Epithelial cell of umbilical artery (primary cell): ENCODE data around the gene NPDC1. TPM values are rescaled to one million over a fixed set of nuclear protein-coding genes. Genes with fewer than 3 reads are reported as not detected.

Experiments
- total RNA-seq: library from RNA; depleted of rRNA; stranded (reverse); fragments of >200 nt; gene quantifications from 2 replicates; pipeline ENCODE4 v1.2.3, GENCODE V29; 2014

The NPDC1 gene, protein sequence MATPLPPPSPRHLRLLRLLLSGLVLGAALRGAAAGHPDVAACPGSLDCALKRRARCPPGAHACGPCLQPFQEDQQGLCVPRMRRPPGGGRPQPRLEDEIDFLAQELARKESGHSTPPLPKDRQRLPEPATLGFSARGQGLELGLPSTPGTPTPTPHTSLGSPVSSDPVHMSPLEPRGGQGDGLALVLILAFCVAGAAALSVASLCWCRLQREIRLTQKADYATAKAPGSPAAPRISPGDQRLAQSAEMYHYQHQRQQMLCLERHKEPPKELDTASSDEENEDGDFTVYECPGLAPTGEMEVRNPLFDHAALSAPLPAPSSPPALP
- total RNA-seq = 28.3 and 29.2 TPM in 2 replicates

DNA sequence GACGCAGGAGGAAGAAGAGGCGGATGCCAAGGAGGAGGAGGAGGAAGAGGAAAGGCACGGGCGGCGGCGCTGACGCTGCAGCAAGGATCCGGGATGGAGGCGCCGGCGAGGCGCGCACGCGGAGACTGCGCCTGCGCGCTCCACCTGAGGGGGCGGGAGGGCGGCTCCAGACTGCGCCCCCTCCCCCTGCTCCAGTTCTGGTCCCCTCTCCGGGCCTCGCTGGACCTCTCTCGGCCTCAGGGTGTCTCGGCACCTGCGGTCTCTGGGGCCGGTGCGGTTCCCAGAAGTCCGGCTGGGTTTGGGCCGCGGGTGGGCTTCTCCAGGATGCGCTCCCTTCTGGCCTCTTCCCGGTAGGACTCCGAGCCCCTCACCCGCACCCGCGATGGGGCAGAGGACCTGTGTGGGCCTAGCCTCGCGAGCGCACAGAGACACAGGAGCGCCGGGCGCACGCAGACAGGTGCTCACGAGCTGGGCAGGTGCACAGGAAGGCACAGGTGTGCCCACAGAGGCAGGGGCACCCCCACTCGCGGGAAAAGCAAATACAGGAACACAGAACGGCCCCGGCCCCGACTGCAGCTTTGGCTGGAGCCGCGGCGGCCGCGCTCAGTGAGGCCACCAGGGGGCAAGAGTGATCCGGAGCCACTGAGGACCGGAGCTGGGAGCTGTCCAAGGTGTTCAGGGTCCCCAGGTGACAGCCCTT, at the start of gene NPDC1:
NPDC1 (minus strand) TSS at position 90 of the 700 bp plus-strand sequence. CDS start 188 bp downstream, outside the sequence.

DNA sequence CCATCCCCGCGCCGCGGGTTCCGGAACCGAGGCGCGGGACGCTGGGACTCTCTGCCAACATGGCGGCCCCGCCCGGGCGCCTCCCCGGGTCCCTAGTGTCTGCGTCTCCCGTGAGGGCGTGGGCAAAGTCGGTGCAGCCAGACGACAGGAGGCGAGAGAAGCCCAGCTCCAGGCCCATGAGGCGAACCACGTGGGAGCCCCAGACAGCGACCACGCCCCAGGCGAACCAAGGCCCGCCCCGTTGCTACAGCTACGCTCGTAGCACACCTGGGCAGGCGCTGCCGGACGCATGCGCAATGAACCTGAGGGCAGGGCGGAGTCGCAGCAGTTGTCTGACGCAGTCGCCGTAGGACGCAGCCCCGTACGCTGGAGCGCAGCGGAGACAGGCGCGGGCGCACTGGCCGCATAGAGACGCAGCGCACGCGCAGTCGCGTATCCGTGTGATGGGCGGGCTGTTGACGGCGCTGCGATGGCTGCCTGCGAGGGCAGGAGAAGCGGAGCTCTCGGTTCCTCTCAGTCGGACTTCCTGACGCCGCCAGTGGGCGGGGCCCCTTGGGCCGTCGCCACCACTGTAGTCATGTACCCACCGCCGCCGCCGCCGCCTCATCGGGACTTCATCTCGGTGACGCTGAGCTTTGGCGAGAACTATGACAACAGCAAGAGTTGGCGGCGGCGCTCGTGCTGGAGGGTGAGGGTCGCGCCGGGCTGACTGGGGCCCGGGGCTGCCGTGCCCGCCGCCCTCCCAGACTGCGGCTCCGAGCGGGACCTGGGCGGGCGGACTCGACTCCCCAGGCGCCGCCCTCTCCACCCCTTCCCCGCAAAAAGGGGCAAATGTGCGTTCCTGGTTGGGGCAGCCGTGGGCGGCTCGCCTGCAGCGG, 40.8 kb upstream of the NPDC1 start, which contains the start of gene MAN1B1:
MAN1B1 (plus strand) TSS at position 455 of the 878 bp plus-strand sequence; CDS start at position 470, 15 bp downstream.

DNA sequence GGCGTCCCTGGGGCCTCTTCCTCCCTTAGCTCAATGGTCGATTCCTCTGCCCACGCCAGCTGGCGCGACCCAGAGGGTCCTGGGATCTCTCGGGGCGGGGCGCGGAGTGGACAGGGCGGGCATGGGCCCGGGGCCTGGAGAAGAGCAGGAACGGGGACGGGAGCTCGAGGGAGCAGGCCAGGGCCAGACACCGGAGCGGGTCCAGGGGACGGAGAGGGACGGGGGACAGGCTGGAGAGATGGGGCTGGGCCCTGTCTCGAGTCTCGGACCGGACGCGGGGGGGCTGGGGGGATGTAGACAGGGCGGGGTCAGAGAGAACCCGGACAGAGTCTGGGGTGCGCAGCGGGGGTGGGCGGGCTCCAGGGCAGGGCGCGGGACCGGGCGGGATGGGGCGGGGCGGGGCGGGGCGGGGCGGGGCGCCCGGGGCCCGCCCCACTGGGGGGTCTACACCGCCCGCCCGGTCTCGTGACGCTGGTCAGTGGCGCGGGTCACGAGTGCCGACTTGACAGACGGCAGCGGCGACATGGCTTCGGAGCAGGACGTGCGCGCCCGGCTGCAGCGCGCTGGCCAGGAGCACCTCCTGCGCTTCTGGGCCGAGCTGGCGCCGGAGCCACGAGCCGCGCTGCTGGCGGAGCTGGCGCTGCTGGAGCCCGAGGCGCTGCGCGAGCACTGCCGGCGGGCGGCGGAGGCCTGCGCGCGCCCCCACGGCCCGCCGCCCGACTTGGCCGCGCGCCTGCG, 31.2 kb upstream of the NPDC1 start, which contains the start of gene UAP1L1:
UAP1L1 (plus strand) TSS at position 508 of the 738 bp plus-strand sequence; CDS start at position 524, 16 bp downstream.

DNA sequence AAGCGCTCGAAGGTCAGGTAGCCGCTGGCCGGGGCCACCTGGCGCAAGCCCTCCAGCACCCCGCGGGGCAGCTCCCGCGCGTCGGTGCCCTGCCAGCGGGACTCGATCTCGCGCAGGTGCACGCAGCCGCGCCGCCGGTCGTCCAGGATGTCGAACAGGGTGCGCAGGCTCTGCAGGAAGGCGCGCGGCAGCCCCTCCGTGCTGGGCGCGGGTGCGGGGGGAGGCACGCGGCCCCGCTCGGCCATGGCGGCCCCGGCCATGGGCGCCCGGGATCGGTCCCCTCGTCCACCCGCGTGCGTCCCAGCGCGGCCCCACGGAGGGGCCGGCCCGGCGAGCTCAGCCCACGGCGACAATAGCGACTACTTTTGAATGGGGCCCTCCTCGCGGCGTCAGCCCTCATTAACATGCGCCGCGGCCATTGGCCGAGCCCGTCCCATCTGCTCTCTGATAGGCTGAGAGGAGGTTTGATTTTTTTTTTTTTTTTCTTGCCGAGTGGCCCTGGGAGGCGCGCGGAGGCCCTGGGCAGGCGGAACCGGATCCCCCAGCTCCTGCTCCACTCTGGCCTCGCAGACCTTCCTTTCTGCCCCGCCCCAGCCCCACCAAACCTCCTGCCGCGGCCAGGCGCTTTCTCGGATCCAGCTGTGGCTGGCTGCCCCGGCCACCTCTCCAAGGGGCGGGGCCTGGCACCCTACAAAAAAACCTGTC, 24.4 kb upstream of the NPDC1 start, which contains the start of gene SAPCD2:
SAPCD2 (minus strand) TSS at position 357 of the 705 bp plus-strand sequence; CDS start at position 260, 97 bp downstream.

DNA sequence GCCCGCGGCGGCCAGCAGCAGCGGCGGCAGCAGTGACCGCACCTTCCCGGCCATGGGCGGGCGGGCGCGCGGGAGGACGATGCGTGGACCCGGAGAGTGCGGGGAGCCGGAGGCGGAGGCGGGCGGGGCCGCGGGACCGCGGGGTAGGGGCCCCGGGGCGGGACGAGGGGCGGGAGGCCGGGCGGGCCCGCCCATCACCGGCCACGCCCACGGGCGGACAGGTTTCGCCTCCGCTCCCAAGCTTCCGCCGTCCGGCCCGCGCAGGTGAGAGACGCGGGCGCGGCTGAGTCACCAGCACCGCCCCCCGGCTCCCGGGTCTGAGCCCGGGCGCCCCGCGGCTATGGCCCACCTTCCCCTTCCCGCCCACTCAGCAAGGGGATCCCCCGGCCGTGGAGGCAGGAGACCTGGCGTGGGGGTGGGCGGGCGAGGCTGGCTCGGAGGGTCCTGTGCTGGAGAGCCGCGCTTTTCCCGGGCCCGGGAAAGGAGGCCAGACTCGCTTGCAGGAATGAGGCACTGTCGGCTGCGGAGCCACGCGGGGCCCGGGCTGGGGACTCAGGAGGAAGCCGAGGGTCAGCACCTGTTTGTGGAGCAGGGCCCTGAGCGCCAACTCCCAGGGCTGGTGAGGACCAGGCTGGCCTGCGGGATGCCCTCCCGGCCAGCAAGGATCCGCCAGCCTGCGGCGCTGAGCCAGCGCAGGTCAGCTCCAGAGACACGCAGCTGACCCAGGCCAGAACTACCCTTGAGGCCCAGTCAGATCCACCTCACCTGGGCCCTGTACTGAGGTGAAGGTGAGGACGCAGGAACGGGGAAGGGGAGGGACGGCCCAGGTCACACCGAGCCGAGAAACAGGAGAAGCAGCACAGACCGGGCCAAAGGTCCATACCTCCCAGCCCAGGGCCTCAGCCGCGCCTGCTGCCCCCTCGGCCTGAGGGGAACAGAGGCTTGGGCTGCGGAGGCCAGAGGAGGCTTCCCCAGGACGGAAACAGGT, 8.3 kb upstream of the NPDC1 start, which contains the start of gene ENTPD2:
ENTPD2 (minus strand) TSS at position 118 of the 988 bp plus-strand sequence; CDS start at position 54, 64 bp downstream.

DNA sequence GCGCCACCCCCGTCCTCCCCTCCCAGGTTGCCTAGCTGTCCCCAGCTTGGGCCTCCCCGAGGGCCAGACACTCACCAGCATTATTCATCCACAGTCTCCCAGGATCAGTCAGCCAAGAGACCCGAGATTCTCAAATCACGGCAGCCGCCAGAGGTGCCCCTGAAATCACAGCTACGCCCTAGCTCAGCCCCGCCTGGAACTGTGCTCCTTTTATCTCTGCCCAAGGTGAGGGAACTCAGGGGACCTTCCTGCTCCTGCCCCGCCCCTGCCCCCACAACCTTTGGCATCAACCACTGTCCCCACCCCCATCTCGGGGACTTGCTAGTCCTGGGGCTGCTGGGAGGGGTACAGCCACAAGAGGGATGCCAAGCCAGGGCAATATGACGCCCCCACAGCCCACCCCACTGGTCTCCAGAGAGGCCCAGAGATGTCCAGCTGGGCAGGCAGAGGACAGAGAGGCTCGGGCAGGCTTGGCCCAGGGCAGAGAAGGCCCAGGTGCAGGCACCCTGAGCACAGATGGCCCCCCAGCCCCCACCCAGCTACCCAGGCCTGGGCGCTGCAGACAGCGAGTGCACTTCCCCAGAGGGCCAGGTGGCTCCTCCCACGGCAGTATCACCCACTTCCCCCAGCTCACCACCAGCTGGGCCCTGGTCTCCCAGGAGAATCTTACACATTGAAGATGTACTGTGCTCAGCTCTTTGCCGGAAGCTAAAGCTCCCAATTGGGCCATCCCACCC, 13.9 kb downstream of the NPDC1 start, which contains the start of gene FUT7:
FUT7 (minus strand) TSS at position 185 of the 737 bp plus-strand sequence; CDS start at position 88, 97 bp downstream.

DNA sequence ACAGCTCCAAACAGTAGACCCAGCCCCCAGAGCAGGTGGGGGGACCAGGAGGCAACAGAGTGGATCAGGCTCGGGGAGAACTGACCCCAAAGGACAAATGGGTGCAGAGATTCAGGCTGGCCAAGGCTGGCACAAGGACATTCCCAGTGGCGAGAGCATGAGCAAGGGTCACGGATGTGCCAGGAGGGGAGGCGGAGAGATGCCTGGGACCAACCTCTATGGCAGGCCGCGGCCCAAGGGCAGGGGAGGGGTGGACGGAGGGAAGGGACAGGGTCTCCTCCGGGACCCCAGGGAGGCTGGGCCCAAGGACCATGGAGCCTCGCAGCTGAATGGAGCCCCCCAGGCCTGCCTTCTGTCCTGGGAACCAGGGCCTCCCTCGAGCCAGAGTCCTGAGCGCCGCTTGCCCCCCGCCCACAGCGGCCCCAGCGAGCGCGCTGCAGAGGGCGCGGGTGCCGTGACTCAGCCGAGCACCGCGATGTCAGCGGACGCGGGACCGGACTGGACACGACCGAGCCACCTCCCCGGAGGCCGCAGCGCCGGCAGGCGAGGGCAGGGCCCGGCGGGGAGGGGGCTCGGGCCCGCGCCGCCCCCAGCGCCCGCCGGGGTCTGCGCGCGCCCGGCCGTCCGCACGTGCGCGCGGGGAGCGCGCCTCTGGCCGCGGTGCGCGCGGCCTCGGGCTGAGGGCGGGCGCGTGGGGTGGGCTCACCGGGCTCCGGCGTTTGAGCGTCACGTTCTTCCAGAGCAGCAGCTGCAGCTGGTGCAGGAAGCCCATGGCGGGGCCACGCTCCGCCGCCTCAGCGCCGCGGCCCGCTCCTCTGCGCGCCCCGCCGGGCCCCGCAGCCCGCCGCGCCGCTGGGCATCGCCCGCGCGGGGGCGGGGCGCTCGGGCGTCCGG, 18.4 kb downstream of the NPDC1 start, which contains the start of gene ABCA2:
ABCA2 (minus strand) TSS at position 869 of the 894 bp plus-strand sequence; CDS start at position 772, 97 bp downstream.

DNA sequence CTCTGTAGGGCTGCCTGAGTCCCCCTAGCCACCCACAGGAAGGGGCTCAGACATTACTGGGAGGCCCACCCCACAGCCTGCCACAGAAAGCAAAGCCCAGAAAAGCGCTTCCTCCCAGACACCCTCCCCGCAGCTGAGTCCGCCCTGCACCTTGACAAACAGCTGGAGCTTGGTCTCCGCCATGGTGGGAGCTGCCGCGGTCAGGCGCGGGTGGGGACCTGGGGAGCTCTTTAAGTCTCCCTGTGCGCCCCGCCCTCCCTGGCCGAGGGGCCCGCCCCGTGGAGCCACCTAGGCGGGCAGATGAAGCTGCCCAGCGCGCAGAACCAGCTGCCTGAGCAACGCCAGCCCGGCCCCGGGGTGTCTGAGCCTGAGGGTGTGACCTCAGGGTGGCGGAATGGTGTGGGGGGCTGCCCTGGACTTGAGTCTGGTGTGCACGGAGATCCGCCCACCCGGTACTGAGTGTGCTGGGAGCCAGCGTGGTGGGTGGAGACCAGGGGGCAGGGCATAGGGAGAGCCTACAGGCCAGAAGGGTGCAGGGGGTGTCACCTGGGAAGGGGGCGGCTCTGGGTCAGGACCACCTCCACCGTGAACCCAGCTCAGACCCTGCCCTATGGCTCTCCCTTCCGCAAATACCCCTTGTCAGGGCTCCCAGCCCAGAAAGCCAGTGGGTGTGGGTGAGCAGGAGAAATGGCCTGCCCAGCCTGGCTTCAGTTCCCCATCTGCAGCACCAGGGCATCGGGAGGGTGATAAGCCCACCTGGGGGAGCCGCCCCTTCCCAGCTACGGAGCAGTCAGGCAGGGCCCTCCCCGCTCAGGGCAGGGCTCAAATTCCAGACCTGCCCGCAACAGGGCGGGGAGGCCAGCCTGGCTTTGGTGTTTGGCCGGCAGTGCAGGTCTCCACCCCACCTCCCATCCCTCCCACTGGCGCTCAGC, 49.4 kb downstream of the NPDC1 start, which contains the start of gene CLIC3:
CLIC3 (minus strand) TSS at position 208 of the 932 bp plus-strand sequence; CDS start at position 183, 25 bp downstream.

DNA sequence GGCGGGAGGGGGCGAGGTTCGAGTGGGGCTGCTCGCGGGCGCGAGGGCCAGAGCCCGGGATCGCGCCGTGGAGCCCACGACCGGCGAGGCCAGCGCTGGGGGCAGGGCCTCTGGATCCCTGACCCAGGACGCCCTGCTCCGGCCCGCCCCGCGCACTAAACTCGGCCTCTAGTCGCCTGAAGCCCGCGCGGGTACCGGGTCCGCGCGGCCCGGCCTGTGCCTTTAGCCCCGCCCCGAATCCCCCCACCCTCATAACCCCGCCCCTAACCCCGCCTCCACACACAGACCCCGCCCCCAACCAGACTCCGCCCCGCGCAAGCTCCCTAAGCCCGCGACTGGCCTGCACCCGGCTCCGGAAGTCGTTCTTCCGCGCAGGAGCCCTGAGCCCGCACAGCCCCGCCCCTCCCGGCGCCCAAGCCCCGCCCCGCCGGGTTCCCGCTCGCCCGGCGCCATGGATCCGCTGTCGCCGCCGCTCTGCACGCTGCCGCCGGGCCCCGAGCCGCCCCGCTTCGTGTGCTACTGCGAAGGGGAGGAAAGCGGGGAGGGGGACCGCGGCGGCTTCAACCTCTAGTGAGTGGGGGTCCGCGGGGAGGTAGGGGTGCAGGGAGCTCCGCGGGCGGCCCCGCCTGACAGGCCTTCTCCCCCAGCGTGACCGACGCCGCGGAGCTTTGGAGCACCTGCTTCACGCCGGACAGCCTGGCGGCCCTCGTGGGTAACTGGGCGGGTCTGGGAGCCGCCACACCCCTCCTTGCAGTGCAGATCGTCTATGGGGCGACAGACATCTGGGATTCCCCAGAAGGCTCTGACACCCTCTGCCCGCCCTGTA, 53.8 kb downstream of the NPDC1 start, which contains the start of gene PAXX:
PAXX (plus strand) TSS at position 430 of the 826 bp plus-strand sequence; CDS start at position 452, 22 bp downstream.

Other genes starting within 250 kb of the NPDC1 start
- gene CCDC183, start 249.8 kb downstream of the NPDC1 start, total RNA-seq = under 0.01 and 0.46 TPM in 2 replicates
- gene RABL6, start 238.2 kb downstream of the NPDC1 start, total RNA-seq = 57.9 and 64.6 TPM in 2 replicates
- gene AJM1, start 203.7 kb downstream of the NPDC1 start, total RNA-seq = 0.61 and 0.65 TPM in 2 replicates
- 91.8 and 130 TPM in 2 replicates for gene PHPT1, start 196.8 kb downstream of the NPDC1 start, total RNA-seq
- 0.32 and 1.5 TPM in 2 replicates for gene MAMDC4, start 193.8 kb downstream of the NPDC1 start, total RNA-seq
- 352 and 430 TPM in 2 replicates for gene EDF1, start 179.9 kb downstream of the NPDC1 start, total RNA-seq
- 11.1 and 11.4 TPM in 2 replicates for gene TRAF2, start 159.7 kb downstream of the NPDC1 start, total RNA-seq
- gene FBXW5, start 101.4 kb downstream of the NPDC1 start, total RNA-seq = 124 and 151 TPM in 2 replicates
- gene C8G, start 100.9 kb downstream of the NPDC1 start, total RNA-seq = not detected in 2 replicates
- not detected in 2 replicates for gene LCN12, start 93.9 kb downstream of the NPDC1 start, total RNA-seq
- 0.65 TPM in 1 of 2 replicates, not detected in the other for gene PTGDS, start 68.7 kb downstream of the NPDC1 start, total RNA-seq
- not detected in 2 replicates for gene LCNL1, start 63.2 kb downstream of the NPDC1 start, total RNA-seq
- 18.8 and 26.0 TPM in 2 replicates for gene PAXX, start 53.8 kb downstream of the NPDC1 start, total RNA-seq
- 0.32 TPM in 1 of 2 replicates, not detected in the other for gene CLIC3, start 49.6 kb downstream of the NPDC1 start, total RNA-seq
- gene ABCA2, start 17.9 kb downstream of the NPDC1 start, total RNA-seq = 4.0 and 8.4 TPM in 2 replicates
- gene FUT7, start 14.1 kb downstream of the NPDC1 start, total RNA-seq = not detected in 2 replicates
- gene ENTPD2, start 7.9 kb upstream of the NPDC1 start, total RNA-seq = not detected in 2 replicates
- gene SAPCD2, start 24.4 kb upstream of the NPDC1 start, total RNA-seq = 15.3 and 19.3 TPM in 2 replicates
- 6.2 and 15.8 TPM in 2 replicates for gene UAP1L1, start 31.3 kb upstream of the NPDC1 start, total RNA-seq
- 57.0 and 64.3 TPM in 2 replicates for gene MAN1B1, start 40.8 kb upstream of the NPDC1 start, total RNA-seq
- 63.1 and 69.8 TPM in 2 replicates for gene DPP7, start 68.6 kb upstream of the NPDC1 start, total RNA-seq
- gene GRIN1, start 93.0 kb upstream of the NPDC1 start, total RNA-seq = under 0.01 TPM in 2 replicates
- not detected in 2 replicates for gene LRRC26, start 123.9 kb upstream of the NPDC1 start, total RNA-seq
- gene TMEM210, start 125.9 kb upstream of the NPDC1 start, total RNA-seq = not detected in 2 replicates
- 22.7 and 24.6 TPM in 2 replicates for gene ANAPC2, start 142.4 kb upstream of the NPDC1 start, total RNA-seq
- gene SSNA1, start 142.5 kb upstream of the NPDC1 start, total RNA-seq = 105 and 126 TPM in 2 replicates
- gene TPRN, start 154.6 kb upstream of the NPDC1 start, total RNA-seq = 4.6 and 5.5 TPM in 2 replicates
- 30.9 and 34.1 TPM in 2 replicates for gene TMEM203, start 159.5 kb upstream of the NPDC1 start, total RNA-seq
- gene NDOR1, start 159.5 kb upstream of the NPDC1 start, total RNA-seq = 3.6 TPM in 2 replicates
- gene RNF208, start 176.1 kb upstream of the NPDC1 start, total RNA-seq = 0.32 TPM in 1 of 2 replicates, not detected in the other
- gene CYSRT1, start 179.0 kb upstream of the NPDC1 start, total RNA-seq = 0.32 TPM in 1 of 2 replicates, not detected in the other
- gene RNF224, start 181.3 kb upstream of the NPDC1 start, total RNA-seq = not detected in 2 replicates
- gene SLC34A3, start 184.7 kb upstream of the NPDC1 start, total RNA-seq = not detected in 2 replicates
- gene TUBB4B, start 195.1 kb upstream of the NPDC1 start, total RNA-seq = 222 and 249 TPM in 2 replicates
- not detected in 2 replicates for gene STPG3, start 205.1 kb upstream of the NPDC1 start, total RNA-seq
- gene NELFB, start 209.2 kb upstream of the NPDC1 start, total RNA-seq = 61.4 and 67.0 TPM in 2 replicates
- 29.3 and 39.0 TPM in 2 replicates for gene TOR4A, start 231.5 kb upstream of the NPDC1 start, total RNA-seq